HUDEP-2 (cell line): Measurements from ENCODE around the gene C2orf66.

Source experiments
- DNase-seq, 76 experiments: peaks; one replicate each; lab custom pipeline; 2025; ENCODE audit not compliant: unreplicated experiment in 76 of 76; lab: John Stamatoyannopoulos, UW

Gene C2orf66

DNA sequence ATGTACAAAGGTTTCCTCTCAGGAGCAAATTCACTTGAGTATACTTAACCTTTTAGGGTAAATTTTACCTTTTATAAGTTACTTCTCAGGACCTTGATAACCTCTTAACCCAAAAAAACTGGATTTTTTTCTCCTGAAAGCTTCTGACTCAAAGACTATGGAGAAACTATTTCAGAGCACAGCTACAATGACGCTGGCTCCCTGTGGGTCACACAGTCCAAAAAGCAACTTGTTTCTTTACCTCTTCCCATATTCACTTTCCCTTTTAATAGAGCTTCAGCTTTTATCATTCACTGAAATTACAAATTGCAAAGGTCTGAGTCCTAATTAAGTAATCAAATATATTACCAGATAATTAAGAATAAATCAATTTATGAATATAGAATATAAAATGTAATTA is 42.1 kb downstream of the C2orf66 start:
- DNase-seq = no peak

DNA sequence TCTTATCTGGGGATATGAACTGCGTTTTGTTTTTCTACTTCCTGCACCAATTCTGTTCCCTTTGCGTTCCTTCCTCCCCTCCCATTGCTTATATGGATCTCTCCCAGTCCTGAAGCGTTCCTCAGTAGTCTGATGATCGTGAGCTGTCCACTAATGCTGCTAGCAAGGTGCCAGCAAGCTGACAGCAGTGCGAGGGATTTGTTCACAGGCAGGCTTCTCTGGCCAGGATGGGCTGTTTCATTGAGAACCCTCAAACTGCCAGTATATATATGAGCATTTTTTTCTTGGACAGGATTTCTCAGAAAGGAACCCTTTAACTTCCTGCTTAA is 49.8 kb downstream of the C2orf66 start:
- DNase-seq = no peak

DNA sequence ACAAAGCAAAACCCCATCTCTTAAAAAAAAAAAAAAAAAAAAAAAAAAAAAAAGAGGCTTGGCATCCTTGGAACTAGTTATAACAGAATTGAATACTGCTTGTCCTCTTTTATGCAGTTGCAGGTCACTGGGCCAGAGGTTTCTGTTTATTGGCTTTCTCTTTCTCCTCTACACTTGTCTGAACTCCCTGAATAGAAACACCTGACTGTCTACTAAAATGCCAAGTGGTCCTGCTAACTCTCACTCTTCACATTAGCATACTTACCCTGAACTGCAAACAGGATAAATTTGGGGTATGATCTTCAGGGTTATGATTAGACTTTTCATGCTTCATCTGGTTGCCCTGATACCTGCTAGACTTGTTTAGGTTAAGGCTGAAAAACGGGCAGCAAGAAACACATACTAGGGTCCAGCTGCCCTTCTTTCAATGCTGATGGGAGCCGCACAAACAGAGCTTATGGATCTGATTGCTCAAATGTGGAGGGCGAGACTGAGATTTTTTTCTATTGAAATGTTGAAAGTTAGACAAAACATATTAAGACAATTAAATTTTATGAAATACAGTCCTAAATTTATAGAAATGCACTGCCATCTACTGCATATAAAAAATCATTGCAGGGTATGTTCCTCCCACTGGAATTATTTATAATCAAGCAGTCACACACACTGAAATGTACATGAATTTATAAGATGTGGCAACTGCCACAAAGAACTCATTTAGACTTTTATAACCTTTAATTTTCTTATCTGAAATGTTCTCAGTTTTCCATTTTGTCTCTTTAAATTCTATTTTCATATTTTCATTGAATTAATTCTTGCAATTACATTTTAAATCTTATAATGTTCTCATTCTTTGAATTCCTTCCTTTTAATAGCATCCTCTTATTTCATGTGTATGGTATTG is 50.4 kb downstream of the C2orf66 start:
- DNase-seq = no peak
